Measurements from ENCODE around the gene COQ8B.

- TF ChIP-seq CTCF (conservative IDR thresholded peaks at IDR 0.05), result no peak
- TF ChIP-seq ZFX (IDR thresholded peaks at IDR 0.05), result no peak
These were observed 27.2 kb upstream of the COQ8B start for GRCh38 chr19:40743926-40744325.

All from C4-2B (cell line).